ENCODE measurements around the gene FAM83C.
A peak's percentile ranks its signal among the peaks of the same experiment; 100 is the strongest.

FAM83C gene

DNA sequence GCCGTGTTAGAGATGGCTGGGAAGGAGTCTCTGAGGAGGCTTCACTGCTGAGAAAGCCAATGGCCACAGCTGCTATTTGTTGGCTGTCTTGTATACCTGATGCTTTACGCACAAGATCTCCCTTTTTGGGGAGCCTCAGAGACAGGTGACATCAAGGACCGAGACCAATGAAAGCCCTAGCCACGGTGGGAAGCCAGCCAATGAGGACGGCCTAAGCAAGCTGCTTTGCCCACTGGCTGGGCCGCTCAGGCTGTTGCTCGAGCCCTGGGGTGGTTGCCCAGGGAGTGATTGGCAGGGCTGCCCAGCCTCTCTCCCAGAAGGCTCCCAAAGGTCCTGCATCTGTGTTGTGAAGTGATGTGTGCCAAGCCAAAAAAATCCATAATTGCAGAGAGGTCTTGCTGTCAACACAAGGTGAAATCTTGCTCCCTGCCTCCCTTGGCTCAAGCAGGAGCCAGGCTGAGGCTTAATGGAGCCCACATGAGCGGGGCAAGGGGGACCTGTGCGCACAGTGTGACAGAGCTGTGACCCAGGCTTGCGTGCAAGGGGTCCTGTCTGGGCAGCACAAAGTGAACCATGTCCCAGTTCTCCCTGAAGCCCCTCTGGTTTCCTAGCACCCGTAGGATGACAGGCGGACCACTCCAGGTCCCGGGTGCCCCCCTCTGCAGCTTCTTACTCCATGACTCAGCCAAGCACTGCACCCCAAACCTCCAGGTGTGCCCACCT lies 18.6 kb downstream of the FAM83C start:
- no peak for ATAC-seq (ENCODE audit: low read depth)
- peaks cover 12% of the 10 kb centered on the region for H3K4me1 ChIP-seq (ENCODE audit: insufficient read depth, poor library complexity, severe bottlenecking)
- H3K9me3 ChIP-seq (ENCODE audit: severe bottlenecking), result no peaks in the 10 kb centered on the region
- TF ChIP-seq, protein P1, sequence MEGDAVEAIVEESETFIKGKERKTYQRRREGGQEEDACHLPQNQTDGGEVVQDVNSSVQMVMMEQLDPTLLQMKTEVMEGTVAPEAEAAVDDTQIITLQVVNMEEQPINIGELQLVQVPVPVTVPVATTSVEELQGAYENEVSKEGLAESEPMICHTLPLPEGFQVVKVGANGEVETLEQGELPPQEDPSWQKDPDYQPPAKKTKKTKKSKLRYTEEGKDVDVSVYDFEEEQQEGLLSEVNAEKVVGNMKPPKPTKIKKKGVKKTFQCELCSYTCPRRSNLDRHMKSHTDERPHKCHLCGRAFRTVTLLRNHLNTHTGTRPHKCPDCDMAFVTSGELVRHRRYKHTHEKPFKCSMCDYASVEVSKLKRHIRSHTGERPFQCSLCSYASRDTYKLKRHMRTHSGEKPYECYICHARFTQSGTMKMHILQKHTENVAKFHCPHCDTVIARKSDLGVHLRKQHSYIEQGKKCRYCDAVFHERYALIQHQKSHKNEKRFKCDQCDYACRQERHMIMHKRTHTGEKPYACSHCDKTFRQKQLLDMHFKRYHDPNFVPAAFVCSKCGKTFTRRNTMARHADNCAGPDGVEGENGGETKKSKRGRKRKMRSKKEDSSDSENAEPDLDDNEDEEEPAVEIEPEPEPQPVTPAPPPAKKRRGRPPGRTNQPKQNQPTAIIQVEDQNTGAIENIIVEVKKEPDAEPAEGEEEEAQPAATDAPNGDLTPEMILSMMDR (IDR thresholded peaks at IDR 0.05; ENCODE audit: poor library complexity, severe bottlenecking), result no peak
- no peak overlapping the region for H3K4me3 ChIP-seq (ENCODE audit: severe bottlenecking)
- H3K27ac ChIP-seq (ENCODE audit: poor library complexity, severe bottlenecking), result no peak overlapping the region
- peaks cover 25% of the 10 kb centered on the region for H3K36me3 ChIP-seq (ENCODE audit: low read depth)
- peak; percentile 89 for DNase-seq (ENCODE audit: low spot score)
- H3K27me3 ChIP-seq (ENCODE audit: insufficient read depth, poor library complexity, severe bottlenecking), result no peaks in the 10 kb centered on the region

DNA sequence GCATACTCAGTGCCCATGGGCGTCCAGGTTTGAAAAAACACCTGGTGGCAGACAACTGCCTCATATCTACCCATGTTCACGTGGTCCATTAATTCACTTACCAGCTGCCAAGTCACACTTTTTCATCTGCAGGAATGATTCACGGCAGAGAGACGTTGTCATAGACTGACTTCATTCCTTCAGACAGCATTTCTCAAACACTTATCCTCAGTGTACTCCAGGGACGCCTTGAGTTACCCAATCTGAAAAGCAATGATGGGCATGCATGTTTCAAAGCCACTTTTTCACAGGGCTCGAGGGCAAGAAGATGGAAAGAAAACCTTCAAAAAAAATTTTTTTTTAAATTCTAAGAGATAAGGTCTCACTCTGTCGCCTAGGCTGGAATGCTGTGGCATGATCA lies 20.3 kb downstream of the FAM83C start:
- TF ChIP-seq, protein P1 (IDR thresholded peaks at IDR 0.05; ENCODE audit: poor library complexity, severe bottlenecking), result no peak
- H3K27me3 ChIP-seq (ENCODE audit: insufficient read depth, poor library complexity, severe bottlenecking), result no peaks in the 10 kb centered on the region
- ATAC-seq (ENCODE audit: low read depth), result peak; percentile 15; the same call in 2 of the 3 replicates
- H3K4me1 ChIP-seq (ENCODE audit: insufficient read depth, poor library complexity, severe bottlenecking), result peaks cover 6% of the 10 kb centered on the region
- peaks cover 15% of the 10 kb centered on the region for H3K36me3 ChIP-seq (ENCODE audit: low read depth)
- H3K9me3 ChIP-seq (ENCODE audit: severe bottlenecking), result no peaks in the 10 kb centered on the region
- H3K27ac ChIP-seq (ENCODE audit: poor library complexity, severe bottlenecking), result no peak overlapping the region
- DNase-seq (ENCODE audit: low spot score), result no peak
- H3K4me3 ChIP-seq (ENCODE audit: severe bottlenecking), result no peak overlapping the region

DNA sequence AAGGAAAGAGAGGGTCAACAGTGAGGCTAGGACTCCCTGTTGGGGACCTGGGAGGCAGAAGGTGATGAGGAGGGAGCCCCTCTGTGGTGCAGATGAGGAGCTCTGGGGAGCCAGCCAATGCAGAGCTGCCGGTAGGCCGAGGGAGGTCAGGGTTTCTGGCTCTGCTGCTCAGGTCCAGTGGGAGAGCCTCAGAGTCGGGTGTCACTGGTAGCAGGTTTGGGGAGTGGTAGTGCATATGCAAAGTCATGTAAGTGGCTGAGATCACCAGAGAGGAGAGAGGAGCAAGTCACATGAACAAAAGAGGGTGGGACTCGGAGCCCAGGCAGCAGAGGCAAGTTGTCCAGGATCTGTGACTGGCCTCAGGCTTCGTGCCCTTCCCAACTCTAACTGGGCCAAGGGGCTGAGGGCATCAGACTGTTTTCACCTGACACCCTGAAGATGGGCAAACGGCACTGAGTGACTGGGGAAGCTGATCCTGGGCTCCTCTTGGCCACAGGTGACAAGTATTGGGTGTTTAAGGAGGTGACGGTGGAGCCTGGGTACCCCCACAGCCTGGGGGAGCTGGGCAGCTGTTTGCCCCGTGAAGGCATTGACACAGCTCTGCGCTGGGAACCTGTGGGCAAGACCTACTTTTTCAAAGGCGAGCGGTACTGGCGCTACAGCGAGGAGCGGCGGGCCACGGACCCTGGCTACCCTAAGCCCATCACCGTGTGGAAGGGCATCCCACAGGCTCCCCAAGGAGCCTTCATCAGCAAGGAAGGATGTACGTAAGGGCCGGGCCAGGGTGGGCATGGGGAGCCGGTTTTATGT lies 20.9 kb downstream of the FAM83C start:
- no peaks in the 10 kb centered on the region for H3K9me3 ChIP-seq (ENCODE audit: severe bottlenecking)
- DNase-seq (ENCODE audit: low spot score) (peak; percentile 80), ATAC-seq (ENCODE audit: low read depth) (no peak)
- H3K27me3 ChIP-seq (ENCODE audit: insufficient read depth, poor library complexity, severe bottlenecking), result no peaks in the 10 kb centered on the region
- H3K27ac ChIP-seq (ENCODE audit: poor library complexity, severe bottlenecking), result no peak overlapping the region
- TF ChIP-seq, protein P1 (IDR thresholded peaks at IDR 0.05; ENCODE audit: poor library complexity, severe bottlenecking), result no peak
- no peak overlapping the region for H3K4me3 ChIP-seq (ENCODE audit: severe bottlenecking)
- peaks cover 8% of the 10 kb centered on the region for H3K36me3 ChIP-seq (ENCODE audit: low read depth)
- H3K4me1 ChIP-seq (ENCODE audit: insufficient read depth, poor library complexity, severe bottlenecking), result no peaks in the 10 kb centered on the region

DNA sequence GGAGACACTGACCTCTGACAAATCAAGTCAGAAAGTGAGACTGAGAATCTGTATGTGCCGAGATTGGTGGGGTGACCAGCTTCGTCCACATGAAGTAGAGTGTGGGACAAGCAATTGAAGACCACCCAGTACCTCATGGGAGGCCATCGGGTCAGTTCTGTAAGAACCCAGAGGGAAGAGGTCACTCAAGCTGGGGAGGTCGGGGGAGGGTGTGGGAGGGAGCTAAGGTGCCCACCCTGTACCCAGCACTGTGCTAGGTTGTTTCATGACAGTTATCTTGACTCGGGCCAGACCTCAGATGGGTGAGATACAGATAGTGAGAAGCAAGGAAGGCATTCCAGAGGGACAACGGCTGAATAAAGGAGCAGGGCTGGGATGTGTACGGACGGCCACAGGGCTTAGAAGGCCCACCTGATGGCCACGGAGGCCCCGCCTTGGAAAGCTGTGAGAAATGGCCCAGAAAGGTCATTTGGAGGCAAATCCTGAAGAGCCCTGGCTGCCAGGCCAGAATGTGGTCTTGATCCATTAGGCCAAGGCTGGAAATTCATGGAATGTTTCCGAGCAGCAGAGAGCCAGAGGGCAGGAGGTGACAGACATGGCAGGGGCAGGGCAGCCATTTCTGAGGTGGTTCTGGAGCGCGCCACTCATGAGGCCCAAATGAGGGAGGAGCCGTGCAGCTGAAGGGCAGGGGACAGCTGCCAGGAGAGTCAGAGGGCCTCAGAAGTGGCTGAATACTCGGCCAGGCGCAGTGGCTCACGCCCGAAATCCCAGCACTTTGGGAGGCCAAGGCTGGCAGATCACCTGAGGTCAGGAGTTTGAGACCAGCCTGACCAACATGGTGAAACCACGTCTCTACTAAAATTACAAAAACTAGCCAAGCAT lies 22.0 kb downstream of the FAM83C start:
- DNase-seq (ENCODE audit: low spot score), result no peak

More for the DNA sequence above, 22.0 kb downstream of the FAM83C start:
- Histone ChIP-seq H3K36me3 (ENCODE audit: low read depth) (no peaks in the 10 kb centered on the region; the same call in 1 of the 2 replicates), H3K9me3 (ENCODE audit: severe bottlenecking) (no peaks in the 10 kb centered on the region), H3K4me3 (ENCODE audit: severe bottlenecking) (no peak overlapping the region), H3K27me3 (ENCODE audit: insufficient read depth, poor library complexity, severe bottlenecking) (no peaks in the 10 kb centered on the region), H3K4me1 (ENCODE audit: insufficient read depth, poor library complexity, severe bottlenecking) (no peaks in the 10 kb centered on the region), H3K27ac (ENCODE audit: poor library complexity, severe bottlenecking) (no peak overlapping the region)
- TF ChIP-seq, protein P1 (IDR thresholded peaks at IDR 0.05; ENCODE audit: poor library complexity, severe bottlenecking), result no peak
- no peak for ATAC-seq (ENCODE audit: low read depth)

Data from RWPE2 (cell line).